Ascending aorta (tissue), 2 donors: ENCODE data around the gene BLM. TPM values are rescaled to one million over a fixed set of nuclear protein-coding genes. Genes with fewer than 3 reads are reported as not detected.
"Not testable (repeated sequence)": the region's sequence is repeated elsewhere in the genome, so short reads cannot be mapped to it uniquely, and the experiment has no call there.

Experiments used
- DNase-seq, 2 donors: peaks; one replicate each; pipeline ENCODE4 v3.0.0-alpha.2; 2019; ENCODE audit warnings: low spot score in 2 of 2
- H3K27ac ChIP-seq, 2 donors: fragments of 200-600 bp; sonication (generic); one replicate each; pipeline ENCODE4 v1.5.1; 2016 to 2017; ENCODE audit warnings: mild to moderate bottlenecking in 1 of 2
- H3K27me3 ChIP-seq: fragments of 200-600 bp; sonication (generic); one replicate; pipeline ENCODE4 v1.5.1; 2017
- H3K36me3 ChIP-seq, 2 donors: fragments of 200-600 bp; sonication (generic); one replicate each; pipeline ENCODE4 v1.5.1; 2016
- H3K4me1 ChIP-seq, 2 donors: fragments of 200-600 bp; sonication (generic); one replicate each; pipeline ENCODE4 v1.5.1; 2016 to 2017; ENCODE audit warnings: mild to moderate bottlenecking in 1 of 2
- H3K4me3 ChIP-seq, 2 donors: fragments of 200-600 bp; sonication (generic); one replicate each; pipeline ENCODE4 v1.5.1; 2016 to 2017; ENCODE audit warnings: mild to moderate bottlenecking in 1 of 2
- H3K9me3 ChIP-seq, 2 donors: fragments of 200-600 bp; sonication (generic); one replicate each; pipeline ENCODE4 v1.5.1; 2016
- intact Hi-C: fragments of 100-400 bp; cut with DNase I; formaldehyde crosslinking; loops from one replicate; pipeline ENCODE4 v1.15.1; 2023
- total RNA-seq: library from RNA; depleted of rRNA; stranded (reverse); fragments of >200 nt; gene quantifications from one replicate; pipeline ENCODE4 v1.1.0, GENCODE V29; 2016
- TF ChIP-seq, protein P1 (sequence below), 3 experiments: fragments of 200-600 bp in 2 of 3; fragments of 450-650 bp in 1 of 3; sonication (generic) in 2 of 3; IDR thresholded peaks; one replicate each; pipeline ENCODE4 v1.5.1; 2016 to 2019; ENCODE audit warnings: antibody characterized with exemption in 3 of 3, mild to moderate bottlenecking in 1 of 3, moderate library complexity in 1 of 3

BLM gene
- total RNA-seq, 1 donor from 2014 or later: 0.11 TPM

GRCh38 chr15:90683371-90683770, 33.8 kb upstream of the BLM start:
- Histone ChIP-seq H3K27ac (no peak overlapping the region), H3K36me3 (no peaks in the 10 kb centered on the region), H3K4me3 (no peak overlapping the region), H3K27me3 (no peaks in the 10 kb centered on the region), H3K4me1 (peaks cover 4 to 17% of the 10 kb centered on the region in 2 donors), H3K9me3 (no peaks in the 10 kb centered on the region)
- DNase-seq: no peak
- TF ChIP-seq, protein P1, sequence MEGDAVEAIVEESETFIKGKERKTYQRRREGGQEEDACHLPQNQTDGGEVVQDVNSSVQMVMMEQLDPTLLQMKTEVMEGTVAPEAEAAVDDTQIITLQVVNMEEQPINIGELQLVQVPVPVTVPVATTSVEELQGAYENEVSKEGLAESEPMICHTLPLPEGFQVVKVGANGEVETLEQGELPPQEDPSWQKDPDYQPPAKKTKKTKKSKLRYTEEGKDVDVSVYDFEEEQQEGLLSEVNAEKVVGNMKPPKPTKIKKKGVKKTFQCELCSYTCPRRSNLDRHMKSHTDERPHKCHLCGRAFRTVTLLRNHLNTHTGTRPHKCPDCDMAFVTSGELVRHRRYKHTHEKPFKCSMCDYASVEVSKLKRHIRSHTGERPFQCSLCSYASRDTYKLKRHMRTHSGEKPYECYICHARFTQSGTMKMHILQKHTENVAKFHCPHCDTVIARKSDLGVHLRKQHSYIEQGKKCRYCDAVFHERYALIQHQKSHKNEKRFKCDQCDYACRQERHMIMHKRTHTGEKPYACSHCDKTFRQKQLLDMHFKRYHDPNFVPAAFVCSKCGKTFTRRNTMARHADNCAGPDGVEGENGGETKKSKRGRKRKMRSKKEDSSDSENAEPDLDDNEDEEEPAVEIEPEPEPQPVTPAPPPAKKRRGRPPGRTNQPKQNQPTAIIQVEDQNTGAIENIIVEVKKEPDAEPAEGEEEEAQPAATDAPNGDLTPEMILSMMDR (IDR thresholded peaks at IDR 0.05): no peak
- intact Hi-C loops: no loop called here

DNA sequence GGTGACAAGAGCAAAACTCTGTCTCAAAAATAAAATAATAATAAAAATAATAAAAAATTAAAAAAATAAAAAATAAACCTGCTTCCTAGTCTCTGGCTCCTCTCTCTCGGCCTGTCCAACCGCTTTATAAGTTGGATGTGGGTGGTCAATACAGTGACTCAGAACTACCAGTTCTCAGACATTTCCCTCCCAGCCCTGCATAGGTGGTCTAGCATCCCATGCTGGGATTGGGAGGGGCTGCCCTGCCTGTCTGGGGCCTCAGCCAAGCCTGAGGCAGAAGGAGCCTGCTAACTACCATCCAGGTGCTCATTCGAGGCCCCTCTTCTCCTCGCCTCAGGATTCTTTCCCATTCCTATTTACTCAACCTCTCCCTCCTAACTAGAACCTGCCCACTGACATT, 33.3 kb upstream of the BLM start:
- Histone ChIP-seq H3K36me3 (no peaks in the 10 kb centered on the region), H3K9me3 (no peaks in the 10 kb centered on the region), H3K4me3 (no peak overlapping the region), H3K27me3 (no peaks in the 10 kb centered on the region), H3K27ac (no peak overlapping the region), H3K4me1 (peaks cover 4 to 17% of the 10 kb centered on the region in 2 donors)
- DNase-seq: no peak
- intact Hi-C loops: no loop called here
- TF ChIP-seq, protein P1 (IDR thresholded peaks at IDR 0.05): no peak

DNA sequence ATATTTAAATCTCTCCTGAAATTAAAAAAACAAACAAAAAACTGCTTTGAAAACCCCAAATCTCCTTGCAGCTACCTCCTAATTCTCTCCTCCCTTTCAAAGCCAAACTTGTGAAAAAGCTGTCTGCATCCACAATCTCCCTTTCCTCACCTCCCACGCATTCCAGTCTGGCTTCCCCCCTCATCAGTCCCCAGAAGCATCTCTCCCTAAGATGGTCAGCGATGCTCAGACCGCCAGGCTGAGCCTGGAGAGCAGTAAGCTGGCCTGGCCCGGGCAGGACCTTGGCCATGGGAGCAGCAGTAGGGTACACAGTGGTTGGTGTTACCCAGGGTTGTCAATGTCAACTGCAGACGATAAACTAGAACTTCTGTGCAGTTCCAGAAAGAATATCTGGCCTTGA, 32.9 kb upstream of the BLM start:
- DNase-seq: no peak
- Histone ChIP-seq H3K27me3 (no peaks in the 10 kb centered on the region), H3K4me3 (no peak overlapping the region), H3K36me3 (no peaks in the 10 kb centered on the region), H3K27ac (no peak overlapping the region), H3K4me1 (peaks cover 4 to 17% of the 10 kb centered on the region in 2 donors), H3K9me3 (no peaks in the 10 kb centered on the region)
- intact Hi-C loops: no loop called here
- TF ChIP-seq, protein P1 (IDR thresholded peaks at IDR 0.05): no peak

- H3K36me3 ChIP-seq: no peaks in the 10 kb centered on the region
- TF ChIP-seq, protein P1 (IDR thresholded peaks at IDR 0.05): no peak
Measured at GRCh38 chr15:90685591-90686434, 31.3 kb upstream of the BLM start.

DNA sequence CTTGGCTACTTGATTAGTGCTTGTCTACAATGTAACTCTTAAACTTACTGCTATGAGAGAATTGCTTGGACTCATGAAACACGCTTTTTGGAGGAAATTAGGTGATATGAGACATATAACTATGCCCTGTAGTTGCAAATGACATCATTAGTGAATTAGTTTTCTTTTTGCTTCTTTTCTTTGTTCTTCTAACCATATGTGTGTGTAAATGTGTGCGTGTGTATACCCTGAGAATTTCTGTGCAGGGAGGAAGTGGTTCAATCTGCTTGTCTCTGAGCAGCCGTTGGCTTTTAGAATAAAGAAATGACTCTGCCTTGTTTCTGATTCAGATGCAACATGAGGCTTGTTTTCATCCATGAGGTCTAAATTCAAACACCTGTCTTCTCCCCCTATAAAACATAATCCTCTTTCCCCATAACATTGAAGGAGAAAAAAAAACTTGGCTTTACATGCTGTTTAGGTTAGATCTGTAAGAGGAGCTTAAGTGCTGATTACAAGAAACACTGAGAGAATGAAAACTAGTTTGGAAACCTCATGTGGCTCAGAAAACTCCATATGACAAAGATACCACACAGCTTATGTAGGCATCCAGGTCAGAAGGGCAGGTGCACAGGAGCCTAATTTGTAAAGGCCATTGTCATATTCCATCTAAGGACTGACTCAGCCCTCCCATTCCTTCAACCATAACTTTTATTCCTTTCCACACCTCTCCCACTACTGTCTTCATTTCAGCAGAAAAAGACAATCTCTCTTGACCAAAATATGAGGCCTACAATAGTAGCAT, 30.5 kb upstream of the BLM start:
- intact Hi-C loops: no loop called here
- Histone ChIP-seq H3K27ac (no peak overlapping the region), H3K4me1 (peaks cover 0 to 3% of the 10 kb centered on the region in 2 donors)

More at GRCh38 chr15:90685591-90686434, 31.3 kb upstream of the BLM start:
- Histone ChIP-seq H3K9me3 (no peaks in the 10 kb centered on the region), H3K27me3 (no peaks in the 10 kb centered on the region), H3K4me3 (no peak overlapping the region), H3K4me1 (peaks cover 0 to 11% of the 10 kb centered on the region in 2 donors), H3K27ac (no peak overlapping the region)
- DNase-seq: no peak
- intact Hi-C loops: no loop called here

DNA sequence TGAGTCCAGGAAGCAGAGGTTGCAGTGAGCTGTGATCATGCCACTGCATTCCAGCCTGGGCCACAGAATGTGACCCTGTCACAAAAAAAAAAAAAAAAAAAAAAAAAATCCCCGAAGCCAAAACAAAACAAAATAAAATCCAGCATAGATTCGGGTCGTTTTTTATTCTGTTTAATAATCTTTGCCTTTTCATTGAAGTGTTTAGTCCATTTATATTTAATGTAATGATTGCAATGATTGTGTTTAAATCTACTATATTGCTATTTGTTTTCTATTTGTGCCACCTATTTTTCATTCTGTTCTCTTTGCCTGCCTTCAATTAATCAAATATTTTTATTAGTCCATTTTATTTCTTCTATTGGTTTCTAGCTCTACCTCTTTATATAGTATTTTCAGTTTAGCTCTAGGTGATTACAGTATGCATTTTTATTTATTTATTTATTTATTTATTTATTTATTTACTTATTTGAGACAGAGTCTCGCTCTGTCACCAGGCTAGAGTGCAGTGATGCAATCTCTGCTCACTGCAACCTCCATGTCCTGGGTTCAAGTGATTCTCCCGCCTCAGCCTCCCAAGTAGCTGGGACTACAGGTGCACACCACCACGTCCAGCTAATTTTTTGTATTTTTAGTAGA, 27.7 kb upstream of the BLM start:
- H3K4me1 ChIP-seq, H3K27me3 ChIP-seq, H3K27ac ChIP-seq, DNase-seq, H3K36me3 ChIP-seq, intact Hi-C loops, H3K4me3 ChIP-seq, H3K9me3 ChIP-seq: not testable (repeated sequence)

More for the DNA sequence above, 30.5 kb upstream of the BLM start:
- Histone ChIP-seq H3K36me3 (no peaks in the 10 kb centered on the region), H3K27me3 (no peaks in the 10 kb centered on the region), H3K9me3 (no peaks in the 10 kb centered on the region), H3K4me3 (no peak overlapping the region)
- TF ChIP-seq, protein P1 (IDR thresholded peaks at IDR 0.05): no peak
- DNase-seq: no peak
